HepG2 (cell line): Measurements from ENCODE around the gene HIGD1A. TPM values are rescaled to one million over a fixed set of nuclear protein-coding genes. Genes with fewer than 3 reads are reported as not detected.

Experiments
- ASH2L ChIP-seq: fragments of 300-600, 200-600 bp; sonication (generic); IDR thresholded peaks from 2 replicates; pipeline ENCODE4 v1.7.0; 2017; ENCODE audit warnings: low read depth, mild to moderate bottlenecking, moderate library complexity, mixed read lengths, low read length; ENCODE audit not compliant: insufficient read length
- CEBPZ ChIP-seq: IDR thresholded peaks from 2 replicates; pipeline ENCODE4 v1.6.1; 2012; ENCODE audit warnings: low read length, improper control_type of control experiment
- FOXO4 ChIP-seq: sonication (generic); formaldehyde crosslinking; conservative IDR thresholded peaks from 2 replicates; pipeline ENCODE4 v1.8.1; 2023; ENCODE audit warnings: missing genetic modification reagents
- GPBP1L1 ChIP-seq: sonication (generic); formaldehyde crosslinking; IDR thresholded peaks from 2 replicates; pipeline ENCODE4 v1.5.0; 2020; ENCODE audit warnings: mild to moderate bottlenecking, missing genetic modification reagents
- MED13 ChIP-seq: sonication (generic); formaldehyde crosslinking; IDR thresholded peaks from 2 replicates; pipeline ENCODE4 v1.5.0; 2020; ENCODE audit warnings: missing genetic modification reagents
- NFAT5 ChIP-seq: sonication (generic); formaldehyde crosslinking; IDR thresholded peaks from 2 replicates; pipeline ENCODE4 v1.4.0; 2020; ENCODE audit warnings: missing genetic modification reagents
- RARA ChIP-seq: IDR thresholded peaks from 2 replicates; pipeline ENCODE4 v1.6.1; 2016; ENCODE audit warnings: missing genetic modification reagents, missing compliant biosample characterization
- SALL1 ChIP-seq: sonication (generic); formaldehyde crosslinking; IDR thresholded peaks from 2 replicates; pipeline ENCODE4 v1.8.0; 2022; ENCODE audit warnings: mild to moderate bottlenecking, missing genetic modification reagents
- SATB2 ChIP-seq: sonication (generic); formaldehyde crosslinking; IDR thresholded peaks from 2 replicates; pipeline ENCODE4 v1.5.0; 2020; ENCODE audit warnings: missing genetic modification reagents
- SIN3A ChIP-seq: IDR thresholded peaks from 2 replicates; pipeline ENCODE4 v1.6.1; 2011; ENCODE audit warnings: low read depth, mild to moderate bottlenecking, control low read depth, low read length, borderline replicate concordance
- TAF15 ChIP-seq: fragments of 200-400 bp; formaldehyde crosslinking; IDR thresholded peaks from one replicate; pipeline ENCODE4 v1.6.1; 2018; ENCODE audit warnings: mild to moderate bottlenecking, low read depth, low read length; ENCODE audit not compliant: poor library complexity, severe bottlenecking
- ZFX ChIP-seq: sonication (generic); formaldehyde crosslinking; IDR thresholded peaks from 2 replicates; pipeline ENCODE4 v1.4.0; 2020; ENCODE audit warnings: mild to moderate bottlenecking, low read depth, missing genetic modification reagents, moderate library complexity
- ZNF136 ChIP-seq: sonication (generic); formaldehyde crosslinking; IDR thresholded peaks from 2 replicates; pipeline ENCODE4 v1.8.1; 2022; ENCODE audit warnings: low read depth, mild to moderate bottlenecking, moderate library complexity, missing genetic modification reagents
- ZNF224 ChIP-seq: sonication (generic); formaldehyde crosslinking; IDR thresholded peaks from 2 replicates; pipeline ENCODE4 v1.5.0; 2020; ENCODE audit warnings: mild to moderate bottlenecking, missing genetic modification reagents
- ZNF781 ChIP-seq: sonication (generic); formaldehyde crosslinking; IDR thresholded peaks from 2 replicates; pipeline ENCODE4 v1.5.1; 2020; ENCODE audit warnings: borderline replicate concordance, mild to moderate bottlenecking, missing genetic modification reagents; ENCODE audit errors: not compliant biosample characterization
- polyA plus RNA-seq, 8 experiments: library from polyadenylated mRNA; depleted of rRNA in 3 of 8; stranded (reverse) in 7 of 8; unstranded in 1 of 8; fragments of >200 nt; fragmentation: Illumina TruSeq in 4 of 8; extraction: Trizol in 4 of 8; gene quantifications; 2 replicates each; pipeline versions ENCODE4 v1.2.1 to v1.2.3, GENCODE V29; 2011 to 2016; ENCODE audit warnings: low read depth in 4 of 8, missing spikeins in 1 of 8, mixed read lengths in 1 of 8; ENCODE audit not compliant: insufficient read depth in 1 of 8
- total RNA-seq, 5 experiments: library from RNA; depleted of rRNA; stranded (reverse); fragments of >200 nt; fragmentation: Illumina TruSeq; extraction: Trizol; gene quantifications; 2 replicates each; pipeline ENCODE4 v1.2.3, GENCODE V29; 2016; ENCODE audit warnings: low read depth in 1 of 5

The HIGD1A gene
- total and polyA plus RNA-seq, 2 of the 13 experiments (the other 11 are each of a cell fraction or from before 2014, with no cell fraction given) = 222 to 253 TPM

GRCh38 chr3:42852441-42852840, 48.2 kb upstream of the HIGD1A start (continued):
- TF ChIP-seq CEBPZ = no peak
- TF ChIP-seq FOXO4 (CRISPR knock-in tag) = no peak
- TF ChIP-seq SALL1 (CRISPR knock-in tag) = peak; percentile 50
- no peak for TF ChIP-seq ZNF781
- TF ChIP-seq SATB2 = no peak
- TF ChIP-seq SIN3A = no peak
- TF ChIP-seq MED13 (CRISPR knock-in tag) = no peak
- TF ChIP-seq ASH2L = no peak
- TF ChIP-seq GPBP1L1 (CRISPR knock-in tag) = no peak
- TF ChIP-seq NFAT5 = no peak
- 0 out of 2 replicates have a peak, but pooled peaks have one; percentile 41 for TF ChIP-seq ZNF224
- 0 out of 2 replicates have a peak, but pooled peaks have one; percentile 27 for TF ChIP-seq RARA
- TF ChIP-seq TAF15 = no peak
- TF ChIP-seq ZFX (CRISPR knock-in tag) = peak; percentile 29; the same call in 1 of the 2 replicates
- no peak for TF ChIP-seq ZNF136 (CRISPR knock-in tag)
